Measurements from ENCODE around the gene PTGR3. TPM values are rescaled to one million over a fixed set of nuclear protein-coding genes. Genes with fewer than 3 reads are reported as not detected.

The PTGR3 gene
- total and polyA plus RNA-seq, 2 of the 8 experiments (the other 6 are each of a cell fraction or from before 2014, with no cell fraction given) = 2.0 to 3.6 TPM

DNA sequence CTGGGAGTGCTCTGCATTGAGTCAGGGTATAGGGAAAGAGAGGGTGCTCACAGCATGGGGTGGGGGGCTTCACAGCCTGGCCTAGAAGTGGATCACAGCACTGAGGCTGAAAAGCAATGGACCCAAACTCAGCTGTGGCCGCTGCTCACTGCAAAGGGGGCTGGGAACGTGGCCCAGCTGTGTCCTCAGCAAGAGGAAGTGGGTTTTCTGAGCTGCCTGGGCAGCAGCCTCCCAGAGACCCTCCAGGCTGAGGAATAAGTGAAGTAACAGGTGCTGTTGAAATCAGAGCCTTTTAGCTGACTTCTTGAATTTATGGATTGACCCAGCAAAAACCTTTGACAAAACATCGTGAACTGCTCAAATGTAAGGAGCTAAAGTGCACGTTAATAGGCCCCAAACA lies 35.2 kb downstream of the PTGR3 start (continued):
- TF ChIP-seq RXRA (IDR thresholded peaks at IDR 0.05; ENCODE audit: insufficient read depth, low read depth, low read length) (no peak), SIRT6 (IDR thresholded peaks at IDR 0.05; ENCODE audit: low read length) (no peak), TBP (IDR thresholded peaks at IDR 0.05; ENCODE audit: low read depth, low read length) (no peak), TCF12 (IDR thresholded peaks at IDR 0.05; ENCODE audit: low read depth, low read length) (no peak), ZNF274 (IDR thresholded peaks at IDR 0.05; ENCODE audit: borderline replicate concordance, extremely low read depth, low read length) (no peak), GABPA (IDR thresholded peaks at IDR 0.05; ENCODE audit: borderline replicate concordance, insufficient read depth, low read length) (no peak)

All from H1 (cell line).